Measurements from ENCODE around the gene TOM1L1. TPM values are rescaled to one million over a fixed set of nuclear protein-coding genes. Genes with fewer than 3 reads are reported as not detected.

Gene TOM1L1
- total and polyA plus RNA-seq, 2 of the 8 experiments (the other 6 are each of a cell fraction or from before 2014, with no cell fraction given), result 47.0 to 60.8 TPM

- Histone ChIP-seq H3K79me2 (ENCODE audit: control insufficient read depth in 1 of 2, insufficient read depth in 2 of 2, low read length in 2 of 2) (no peaks in the 10 kb centered on the region), H4K8ac (ENCODE audit: extremely low read depth, insufficient read depth, low read length) (no peak overlapping the region), H3K27ac (ENCODE audit: low read depth, low read length) (no peak overlapping the region), H3K23ac (ENCODE audit: insufficient read length) (no peak overlapping the region), H3K9ac (replicated peaks in 1 of 4; ENCODE audit: extremely low read depth in 1 of 4, low read depth in 3 of 4, low read length in 3 of 4) (no peak overlapping the region), H3K23me2 (ENCODE audit: low read depth, low read length) (no peaks in the 10 kb centered on the region), H3K18ac (ENCODE audit: extremely low read depth, low read length) (no peak overlapping the region), H2BK15ac (ENCODE audit: low read length) (no peak overlapping the region), H4K5ac (ENCODE audit: insufficient read length, low read depth, low read length) (no peak overlapping the region), H3K4me1 (replicated peaks in 1 of 4; ENCODE audit: control insufficient read depth in 3 of 4, insufficient read depth in 4 of 4, low read length in 3 of 4) (no peaks in the 10 kb centered on the region), H3K9me3 (ENCODE audit: insufficient read depth in 2 of 2, low read depth in 1 of 2, low read length in 1 of 2) (no peaks in the 10 kb centered on the region), H2AK5ac (ENCODE audit: low read depth, low read length) (no peak overlapping the region), H3K27me3 (replicated peaks in 1 of 4; ENCODE audit: control insufficient read depth in 3 of 4, extremely low read depth in 1 of 4, insufficient read depth in 3 of 4, low read length in 3 of 4) (no peaks in the 10 kb centered on the region), H3K4me2 (ENCODE audit: insufficient read depth in 1 of 2, low read depth in 2 of 2, low read length in 2 of 2) (no peak overlapping the region), H2BK120ac (replicated peaks; ENCODE audit: low read depth, low read length) (no peak overlapping the region), H2AFZ (ENCODE audit: low read length) (no peak overlapping the region), H2BK20ac (ENCODE audit: low read length) (no peak overlapping the region), H3K56ac (replicated peaks; ENCODE audit: insufficient read length, low read depth, low read length) (no peak overlapping the region), H3K14ac (ENCODE audit: insufficient read length) (no peak overlapping the region), H4K91ac (replicated peaks; ENCODE audit: insufficient read length, low read length) (no peak overlapping the region), H3K36me3 (ENCODE audit: control insufficient read depth in 2 of 4, insufficient read depth in 4 of 4, low read length in 3 of 4) (no peaks in the 10 kb centered on the region), H3K4me3 (ENCODE audit: extremely low read depth in 1 of 4, insufficient read depth in 2 of 4, low read depth in 3 of 4, low read length in 4 of 4) (no peak overlapping the region), H2BK12ac (ENCODE audit: low read depth, low read length) (no peak overlapping the region), H2BK5ac (ENCODE audit: low read depth, low read length) (no peak overlapping the region), H3K79me1 (ENCODE audit: low read depth, low read length) (no peaks in the 10 kb centered on the region), H4K20me1 (replicated peaks in 1 of 2; ENCODE audit: control insufficient read depth in 1 of 2, insufficient read depth in 2 of 2, low read length in 2 of 2) (no peaks in the 10 kb centered on the region), H3K4ac (replicated peaks; ENCODE audit: insufficient read length, low read depth, low read length) (no peak overlapping the region)
- FAIRE-seq (no peak), DNase-seq (ENCODE audit: low read depth in 1 of 2, low spot score in 2 of 2) (no peak)
- ChIA-PET POLR2A (ENCODE audit: partially characterized antibody) (no interaction called here), CTCF (ENCODE audit: partially characterized antibody) (interaction anchor here (0.6 to 1.3 kb wide), 2 partner anchors 24 to 933 kb away, joined by 3 to 5 read pairs; no protein-coding TSS in a partner anchor)
- no peak for TF ChIP-seq KDM4A (IDR thresholded peaks at IDR 0.05; ENCODE audit: low read depth, low read length, severe bottlenecking)
- TF ChIP-seq KDM5A (IDR thresholded peaks at IDR 0.05; ENCODE audit: low read length), result no peak
- TF ChIP-seq RAD21 (IDR thresholded peaks at IDR 0.05 in 1 of 2, conservative IDR thresholded peaks at IDR 0.05 in 1 of 2; ENCODE audit: low read depth in 2 of 2, low read length in 2 of 2), result no peak
- TF ChIP-seq GABPA (IDR thresholded peaks at IDR 0.05; ENCODE audit: borderline replicate concordance, insufficient read depth, low read length), result no peak
- TF ChIP-seq SP2 (IDR thresholded peaks at IDR 0.05; ENCODE audit: low read length), result no peak
- no peak for TF ChIP-seq CBX8 (IDR thresholded peaks at IDR 0.05; ENCODE audit: borderline replicate concordance, low read depth, low read length)
- TF ChIP-seq SAP30 (IDR thresholded peaks at IDR 0.05; ENCODE audit: insufficient read depth, insufficient replicate concordance, low read length), result no peak
- no peak for TF ChIP-seq SUZ12 (IDR thresholded peaks at IDR 0.05; ENCODE audit: low read length)
- no peak for TF ChIP-seq E2F6 (IDR thresholded peaks at IDR 0.05)
- no peak for TF ChIP-seq YY1 (IDR thresholded peaks at IDR 0.05; ENCODE audit: low read depth, low read length)
- no peak for TF ChIP-seq POLR2AphosphoS5 (IDR thresholded peaks at IDR 0.05; ENCODE audit: low read depth, low read length)
- 92 to 100% methylated on average over 1 to 3 of the region's 3 CpGs for WGBS, 2 experiments (ENCODE audit: extremely low coverage in 1 of 2, insufficient coverage in 1 of 2, insufficient read length in 1 of 2, insufficient replicate concordance in 2 of 2, low coverage in 1 of 2, low lambda C conversion rate in 2 of 2, missing lambda C conversion rate in 1 of 2)
These were observed 17.7 kb upstream of the TOM1L1 start for GRCh38 chr17:54882950-54883349.
